GM12873 (cell line): ENCODE results near the gene YBEY.
A peak's percentile ranks its signal among the peaks of the same experiment; 100 is the strongest.

ENCODE experiments used
- CTCF ChIP-seq: IDR thresholded peaks from 2 replicates; pipeline ENCODE4 v1.5.1; 2012; ENCODE audit warnings: low read depth, mild to moderate bottlenecking, moderate library complexity, low read length, control low read depth; ENCODE audit not compliant: insufficient read depth; ENCODE audit errors: missing control alignments

Gene YBEY

GRCh38 chr21:46325073-46325912 is 39.2 kb downstream of the YBEY start:
- TF ChIP-seq CTCF = peak; percentile 40

DNA sequence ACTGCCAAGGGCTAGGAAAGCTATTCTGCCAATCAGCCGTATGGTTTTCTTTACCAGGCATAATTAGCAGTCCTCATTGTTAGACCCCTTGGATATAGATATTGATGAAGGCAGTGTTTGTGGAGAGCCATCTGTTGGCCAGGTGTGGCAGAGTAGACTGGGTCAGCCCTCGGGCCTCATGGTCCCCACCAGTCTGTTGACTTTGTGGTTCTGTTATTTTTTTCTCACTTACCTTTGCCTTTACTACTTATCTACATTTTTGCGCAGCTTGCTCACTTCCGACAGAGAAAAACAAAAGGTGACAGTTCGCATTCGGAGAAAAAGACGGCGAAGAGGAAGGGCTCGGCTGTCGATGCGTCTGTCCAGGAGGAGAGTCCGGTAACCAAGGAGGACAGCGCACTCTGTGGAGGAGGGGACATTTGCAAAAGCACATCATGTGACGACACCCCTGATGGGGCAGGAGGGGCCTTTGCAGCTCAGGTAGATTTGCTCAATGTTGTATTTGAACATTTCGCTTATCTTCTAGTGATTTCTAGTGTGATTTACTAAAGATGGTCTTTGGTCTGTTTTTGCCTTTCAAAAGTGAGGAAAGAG is 40.1 kb downstream of the YBEY start:
- TF ChIP-seq CTCF = peak; percentile 10

DNA sequence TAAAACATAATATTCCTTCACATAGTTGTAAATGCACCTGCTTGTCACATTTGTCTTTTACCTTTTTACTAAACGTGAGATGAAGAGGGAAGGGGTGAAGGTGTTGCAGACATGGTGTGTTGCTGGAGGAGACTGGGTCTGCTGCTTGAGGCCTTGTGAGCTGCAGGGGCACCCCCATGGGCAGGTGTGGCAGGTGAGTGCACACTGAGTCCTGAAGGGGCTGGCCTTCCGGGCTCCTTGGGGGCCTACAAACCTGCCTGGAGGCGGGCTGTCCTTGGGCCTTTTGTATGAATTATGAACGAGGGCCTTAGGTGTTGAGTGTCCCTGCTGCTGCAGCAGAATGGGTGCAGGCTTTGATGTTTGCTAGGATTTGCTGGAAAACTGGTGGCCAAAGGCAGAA is 41.6 kb downstream of the YBEY start:
- no peak for TF ChIP-seq CTCF

DNA sequence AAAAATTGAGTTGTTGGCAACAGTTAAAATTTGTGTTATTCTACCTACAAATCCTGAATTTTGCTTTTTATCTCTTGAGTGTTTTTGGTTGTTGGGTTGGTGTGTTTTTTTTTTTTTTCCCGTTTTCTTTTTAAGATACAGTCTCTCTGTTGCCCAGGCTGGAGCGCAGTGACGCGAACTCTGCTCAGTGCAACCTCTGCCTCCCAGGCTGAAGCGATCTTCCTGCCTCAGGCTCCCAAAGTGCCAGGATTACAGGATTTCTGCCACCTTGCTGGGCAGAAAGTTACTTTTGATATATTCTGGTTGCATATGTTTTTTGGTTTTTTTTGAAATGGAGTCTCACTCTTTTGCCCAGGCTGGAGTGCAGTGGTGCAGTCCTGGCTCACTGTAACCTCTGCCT is 42.0 kb downstream of the YBEY start:
- TF ChIP-seq CTCF = no peak

- no peak for TF ChIP-seq CTCF
Observed at GRCh38 chr21:46329796-46330195, 43.7 kb downstream of the YBEY start.

- TF ChIP-seq CTCF = no peak
Observed at GRCh38 chr21:46334351-46335140, 48.4 kb downstream of the YBEY start.

GRCh38 chr21:46336603-46337002 is 50.5 kb downstream of the YBEY start:
- no peak for TF ChIP-seq CTCF
